Muscle of back (tissue), 13 donors: Measurements from ENCODE around the gene ZNF785. TPM values are rescaled to one million over a fixed set of nuclear protein-coding genes. Genes with fewer than 3 reads are reported as not detected.
"Not testable (repeated sequence)": the region's sequence is repeated elsewhere in the genome, so short reads cannot be mapped to it uniquely, and the experiment has no call there.

Experiments
- DNase-seq, 3 donors: peaks; one replicate each; pipeline versions ENCODE4 v3.0.0 to v3.0.0-alpha.2; 2013
- long read RNA-seq, 9 donors: transcript quantifications; one replicate each; lab custom pipeline, GENCODE V29; 2026
- polyA plus RNA-seq, 10 donors: library from polyadenylated mRNA; unstranded; fragments of 120-200 nt; gene quantifications; one replicate each; pipeline ENCODE4 v1.2.1, GENCODE V29; 2013; ENCODE audit not compliant: insufficient read length in 10 of 10

The ZNF785 gene
- 10 to 100 TPM in 8 of 10 donors, 1 to 10 TPM in 2; 8.2 to 16.8 (median 11.7) TPM for polyA plus RNA-seq
- long read RNA-seq, donor 1, partial matches to known transcripts = 0 of 3 reads
- long read RNA-seq, donor 1, other reads (novel, unspliced or antisense) = 0 of 3 reads
- long read RNA-seq, donor 2, partial matches to known transcripts = 0 of 2 reads
- long read RNA-seq, donor 2, other reads (novel, unspliced or antisense) = 0 of 2 reads
- long read RNA-seq, donor 3 = 0 reads
- long read RNA-seq, donor 4, partial matches to known transcripts = 0 of 2 reads
- long read RNA-seq, donor 4, other reads (novel, unspliced or antisense) = 0 of 2 reads
- long read RNA-seq, donor 5, partial matches to known transcripts = 0 of 2 reads
- long read RNA-seq, donor 5, other reads (novel, unspliced or antisense) = 0 of 2 reads
- long read RNA-seq, donor 6, partial matches to known transcripts = 0 of 1 reads
- long read RNA-seq, donor 6, other reads (novel, unspliced or antisense) = 0 of 1 reads
- long read RNA-seq, donor 7 = 0 reads
- long read RNA-seq, donor 8 = 0 reads
- long read RNA-seq, donor 9, partial matches to known transcripts = 0 of 2 reads
- long read RNA-seq, donor 9, other reads (novel, unspliced or antisense) = 0 of 2 reads

DNA sequence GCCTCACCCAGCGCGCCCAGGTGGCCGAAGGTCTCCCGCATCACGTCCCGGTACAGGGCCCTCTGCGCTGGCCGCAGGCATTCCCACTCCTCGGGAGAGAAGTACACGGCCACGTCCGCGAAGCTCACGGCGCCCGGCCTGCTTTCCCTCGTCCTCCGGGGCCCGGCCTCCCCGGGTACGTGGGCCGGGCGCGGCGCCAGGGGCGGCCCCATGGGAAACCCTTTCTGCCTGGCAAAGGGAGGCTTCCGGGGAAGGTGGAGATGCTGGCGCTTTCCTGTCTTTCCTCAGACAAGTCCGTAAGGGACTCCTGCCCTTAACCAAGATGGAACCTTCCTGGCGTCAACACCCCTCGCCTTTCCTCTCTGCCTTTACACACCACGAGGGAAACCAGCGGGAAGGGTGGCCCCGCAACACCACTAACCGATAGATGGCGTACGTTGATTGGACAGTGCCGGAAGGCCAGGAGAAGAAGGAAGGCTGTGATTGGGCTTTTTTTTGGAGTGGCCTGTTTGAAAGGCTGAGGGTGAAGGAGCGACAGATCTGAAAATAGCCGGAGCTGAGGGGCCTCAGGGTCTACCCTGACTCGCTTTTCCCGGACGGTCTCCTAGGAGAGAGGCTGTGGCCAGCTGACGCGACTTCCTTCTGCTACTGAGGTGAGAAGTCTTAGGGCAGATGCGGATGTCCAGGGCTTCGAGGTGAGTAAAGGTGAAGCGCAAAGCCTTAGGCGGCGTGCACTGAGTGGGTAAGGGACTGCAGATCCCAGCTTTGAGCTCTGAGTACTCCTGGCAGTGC is at the start of gene ZNF785:
ZNF785 (minus strand) TSS at position 298 of the 792 bp plus-strand sequence; CDS start at position 212, 86 bp downstream.
- peak; percentile 98 to 99 (median 99) for DNase-seq

DNA sequence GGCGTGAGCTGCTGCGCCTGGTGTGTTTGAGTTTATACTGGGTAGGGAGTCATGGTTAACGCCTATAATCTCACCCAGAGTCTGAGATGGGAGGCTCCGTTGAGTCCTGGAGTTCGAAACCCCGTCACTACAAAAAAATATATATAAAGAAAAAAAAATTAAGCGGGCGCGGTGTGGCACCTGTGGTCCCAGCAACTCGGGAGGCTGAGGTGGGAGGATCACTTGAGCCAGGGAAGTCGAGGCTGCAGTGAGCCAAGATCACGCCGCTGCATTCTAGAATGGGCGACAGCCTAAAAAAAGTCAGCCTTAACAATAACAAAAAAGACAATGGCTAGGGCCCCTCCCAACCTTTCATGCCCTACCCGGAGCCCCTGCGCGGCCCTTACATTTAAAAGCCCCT is 48.0 kb upstream of the ZNF785 start:
- DNase-seq = no peak

DNA sequence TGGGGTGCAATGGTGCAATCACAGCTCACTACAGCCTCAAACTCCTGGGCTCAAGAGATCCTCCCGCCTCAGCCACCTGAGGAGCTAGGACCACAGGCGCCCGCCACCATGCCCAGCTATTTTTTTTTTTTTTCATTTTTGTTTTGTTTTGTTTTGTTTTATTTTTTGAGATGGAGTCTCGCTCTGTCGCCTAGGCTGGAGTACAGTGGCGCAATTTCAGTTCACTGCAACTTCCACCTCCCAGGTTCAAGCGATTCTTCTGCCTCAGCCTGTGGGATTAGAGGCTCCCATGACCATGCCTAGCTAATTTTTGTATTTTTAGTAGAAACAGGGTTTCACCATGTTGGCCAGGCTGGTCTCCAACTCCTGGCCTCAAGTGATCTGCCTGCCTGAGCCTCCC is 47.0 kb upstream of the ZNF785 start:
- not testable (repeated sequence) for DNase-seq

DNA sequence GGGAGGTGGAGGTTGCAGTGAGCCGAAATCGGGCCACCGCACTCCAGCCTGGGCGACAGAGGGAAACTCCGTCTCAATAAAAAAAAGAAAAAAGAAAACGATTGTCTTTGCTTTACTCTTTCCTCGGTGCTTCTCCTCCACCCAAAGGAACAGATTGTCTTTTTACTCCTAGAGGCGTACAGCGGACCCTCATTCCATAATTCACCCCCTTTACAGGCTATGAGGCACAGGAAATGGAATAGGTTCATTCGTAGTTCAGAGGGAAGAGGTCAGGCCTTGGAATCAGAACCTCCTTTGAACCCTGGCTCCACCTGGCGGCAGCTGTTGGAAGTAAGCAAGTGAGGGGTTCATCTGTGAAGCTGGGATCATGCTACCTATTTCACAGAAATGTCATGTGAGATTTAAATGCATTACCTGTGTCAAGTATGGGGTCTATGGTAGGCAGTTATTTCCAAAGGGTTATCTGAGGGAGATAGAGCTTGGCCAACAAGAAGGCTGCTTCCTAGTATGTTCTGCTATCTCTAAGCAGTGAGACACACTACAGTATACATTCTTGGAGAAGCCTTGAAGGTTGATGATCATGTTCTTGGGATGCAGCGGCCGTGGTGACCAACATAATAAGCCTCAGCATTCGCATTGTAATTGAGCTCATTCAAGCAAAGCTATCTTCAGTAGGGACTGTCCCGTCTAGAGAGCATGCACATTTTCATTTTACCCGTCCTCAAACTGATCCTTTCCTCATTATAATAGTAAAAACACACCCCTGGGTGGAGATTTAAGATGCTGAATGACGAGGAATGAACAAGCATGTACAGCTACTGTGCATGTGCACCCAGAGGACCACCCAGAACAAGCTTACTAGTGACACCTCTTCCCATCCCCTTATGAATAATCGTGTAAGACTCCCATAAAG is 43.4 kb upstream of the ZNF785 start:
- DNase-seq = peak; percentile 67 to 88 (median 83)

DNA sequence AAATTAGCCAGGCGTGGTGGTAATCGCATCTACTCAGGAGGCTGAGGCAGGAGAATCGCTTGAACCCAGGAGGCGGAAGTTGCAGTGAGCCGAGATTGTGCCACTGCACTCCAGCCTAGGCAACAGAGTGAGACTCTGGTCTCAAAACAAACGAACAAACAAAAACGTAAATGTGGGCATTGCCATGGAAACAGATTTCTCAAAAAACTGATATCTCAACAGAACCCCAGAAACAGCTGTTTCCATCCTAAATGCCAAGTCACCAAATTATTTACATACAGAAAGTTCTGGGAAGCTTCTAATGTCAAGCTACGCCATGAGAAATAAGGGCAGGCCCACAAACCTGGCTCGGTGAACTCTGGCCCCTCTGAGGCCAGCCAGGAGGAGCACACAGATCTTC is 40.7 kb upstream of the ZNF785 start:
- DNase-seq = no peak

DNA sequence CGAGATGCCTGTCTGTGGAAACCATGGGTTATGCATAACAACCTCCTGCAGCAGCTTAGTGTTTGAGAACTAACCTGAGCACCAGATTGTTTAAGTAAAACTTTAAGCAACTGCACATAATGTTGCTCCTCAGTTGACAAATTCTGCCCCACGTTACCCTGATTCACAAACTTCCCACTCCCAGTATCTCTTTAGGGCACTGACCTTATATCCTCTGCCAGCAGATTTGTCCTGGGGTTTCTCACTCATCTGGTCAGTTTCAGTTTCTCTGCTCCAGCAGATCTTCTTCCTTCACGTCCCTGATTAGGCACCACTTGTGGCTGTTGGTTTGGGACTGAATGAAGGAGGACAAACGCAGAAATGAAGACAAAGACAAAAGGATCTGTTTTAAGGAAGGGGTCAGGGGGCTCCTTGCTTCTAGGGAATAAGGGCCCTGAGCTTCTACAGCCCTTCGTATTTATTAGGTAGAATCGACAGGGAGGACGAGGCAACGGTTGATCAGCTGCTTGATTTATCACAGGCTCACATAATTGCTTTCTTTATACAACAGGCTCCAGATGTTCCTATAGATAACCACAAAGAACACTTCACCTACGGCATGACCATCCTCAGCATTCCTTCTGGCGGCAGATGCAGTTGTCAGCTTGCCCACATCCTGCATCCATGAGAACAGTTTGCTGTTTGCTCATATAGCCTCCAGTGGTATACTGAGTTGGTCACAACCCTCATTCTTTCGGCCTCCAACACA is 38.2 kb upstream of the ZNF785 start:
- DNase-seq = no peak

DNA sequence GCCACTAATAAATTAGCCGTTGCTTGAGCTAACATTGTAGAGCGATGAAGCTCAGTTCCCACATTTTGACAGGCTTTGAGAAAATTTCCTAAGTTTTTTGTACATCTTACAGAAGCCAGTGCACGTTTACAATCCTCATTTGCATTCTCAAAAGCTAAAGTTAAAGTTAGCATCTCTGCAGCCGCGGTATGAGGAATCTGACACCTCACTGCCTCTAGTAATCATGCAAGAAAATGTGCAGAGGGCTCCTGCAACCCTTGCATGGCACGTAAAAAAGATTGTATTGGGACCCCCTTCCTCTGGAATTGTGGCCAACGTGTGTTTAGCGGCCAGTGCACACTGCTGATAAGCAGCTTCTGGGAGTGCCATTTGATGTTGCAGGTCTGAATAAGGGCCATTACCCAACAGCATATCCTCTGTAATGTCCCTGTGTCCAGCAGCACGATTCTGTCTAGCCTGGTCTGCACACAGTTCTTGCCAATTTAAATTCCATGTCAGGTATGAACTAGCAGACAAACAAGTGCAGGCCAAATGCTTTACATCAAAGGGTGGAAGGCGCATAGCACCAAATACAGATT is 37.0 kb upstream of the ZNF785 start:
- DNase-seq = no peak

DNA sequence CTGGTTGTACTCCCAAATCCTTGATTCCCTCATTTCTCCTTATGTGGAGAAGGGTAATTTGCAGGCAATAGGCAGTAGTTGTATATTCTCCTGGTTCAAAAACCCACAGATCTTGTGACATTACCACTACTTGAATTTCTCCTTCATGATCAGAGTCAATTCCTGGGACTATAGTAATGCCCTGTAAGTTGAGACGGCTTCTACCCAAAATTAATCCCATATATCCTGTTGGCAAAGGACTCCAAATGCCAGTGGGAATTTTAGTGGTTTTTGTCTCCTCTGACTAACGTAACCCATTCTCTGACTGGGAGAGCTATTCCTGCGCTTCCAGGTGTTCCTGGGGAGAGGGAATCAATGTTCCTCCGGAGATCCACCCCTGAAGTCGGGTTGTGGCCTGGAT is 36.3 kb upstream of the ZNF785 start:
- no peak for DNase-seq

DNA sequence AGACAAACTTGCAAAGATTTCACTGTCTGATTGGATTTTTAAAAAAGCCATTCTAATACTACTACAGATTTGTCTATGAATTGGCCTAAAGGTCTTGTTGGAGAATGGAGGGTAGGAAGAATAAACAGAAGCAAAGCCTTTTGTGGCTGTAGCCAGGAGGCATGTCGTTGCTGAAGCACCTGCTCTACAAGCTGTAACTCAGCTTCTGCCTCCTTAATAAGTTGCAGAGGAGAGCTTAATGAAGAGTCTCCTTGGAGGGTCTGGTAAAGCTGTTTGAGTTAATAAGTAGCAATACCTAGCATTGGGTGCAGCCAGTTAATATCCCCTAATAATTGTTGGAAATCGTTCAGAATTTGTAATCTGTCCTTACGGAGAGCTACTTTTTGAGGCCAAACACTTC is 34.7 kb upstream of the ZNF785 start:
- DNase-seq = no peak

DNA sequence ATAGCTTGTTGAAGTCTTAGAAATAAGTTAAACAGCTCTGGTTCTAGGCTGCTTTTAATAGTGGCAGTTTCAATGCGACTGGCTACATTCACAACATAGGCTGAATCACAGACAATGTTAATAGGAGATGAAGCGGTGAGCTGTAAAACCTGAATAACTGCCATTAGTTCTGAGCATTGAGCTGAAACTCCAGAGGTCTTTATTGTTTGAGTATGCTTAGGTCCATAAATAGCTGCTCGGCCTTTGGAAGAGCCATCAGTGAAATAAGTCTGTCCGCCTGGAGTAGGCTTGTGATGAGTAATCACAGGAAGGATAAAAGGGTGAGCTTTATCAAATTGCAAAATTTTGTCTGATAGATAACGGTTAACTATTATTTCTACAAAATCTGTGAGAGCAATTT is 34.1 kb upstream of the ZNF785 start:
- no peak for DNase-seq

DNA sequence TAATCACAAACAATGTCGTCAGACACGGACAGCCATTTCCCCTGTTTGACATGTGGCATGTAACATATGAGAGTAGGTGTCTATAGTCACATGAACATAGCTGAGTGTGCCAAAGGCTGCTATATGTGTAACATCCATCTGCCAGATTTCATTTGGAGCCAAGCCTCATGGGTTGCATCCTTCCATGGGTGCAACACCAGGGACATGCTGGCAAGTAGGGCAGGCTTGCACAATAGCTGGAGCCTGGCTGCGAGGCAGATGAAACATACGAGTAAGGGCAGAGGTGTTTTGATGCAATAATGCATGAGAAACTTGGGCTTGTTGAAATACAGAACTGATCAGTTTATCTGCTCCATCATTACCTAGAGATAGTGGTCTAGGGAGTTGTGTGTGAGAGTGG is 33.7 kb upstream of the ZNF785 start:
- DNase-seq = no peak

DNA sequence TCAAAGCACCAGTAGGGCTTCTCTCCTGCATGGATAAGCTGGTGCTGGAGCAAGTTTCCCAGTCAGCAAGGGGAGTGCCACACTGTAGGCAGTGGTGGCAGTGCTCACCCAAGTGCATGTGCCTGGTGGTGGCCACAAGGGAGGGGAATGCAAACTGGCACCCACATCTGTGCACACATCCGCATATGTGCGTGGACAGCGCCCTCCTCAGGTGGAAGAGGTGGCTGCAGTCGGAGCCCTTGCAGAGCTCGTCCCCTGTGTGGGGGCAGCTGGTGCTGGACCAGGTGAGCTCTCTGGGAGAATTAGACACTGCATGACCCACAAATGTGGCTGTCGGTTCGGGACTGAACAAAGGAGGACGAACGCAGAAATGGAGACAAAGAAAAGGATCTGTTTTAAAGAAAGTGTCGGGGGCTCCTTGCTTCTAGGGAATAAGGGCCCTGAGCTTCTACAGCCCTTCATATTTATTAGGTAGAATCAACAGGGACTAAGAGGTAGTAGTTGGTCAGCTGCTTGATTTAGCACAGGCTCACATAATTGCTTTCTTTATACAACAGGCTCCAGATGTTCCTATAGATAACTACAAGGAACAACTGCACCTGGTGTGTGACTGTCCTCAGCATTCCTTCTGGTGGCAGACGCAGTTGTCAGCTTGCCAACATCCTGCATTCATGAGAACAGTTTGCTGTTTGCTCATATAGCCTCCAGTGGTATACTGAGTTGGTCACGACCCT is 30.0 kb upstream of the ZNF785 start:
- no peak for DNase-seq

DNA sequence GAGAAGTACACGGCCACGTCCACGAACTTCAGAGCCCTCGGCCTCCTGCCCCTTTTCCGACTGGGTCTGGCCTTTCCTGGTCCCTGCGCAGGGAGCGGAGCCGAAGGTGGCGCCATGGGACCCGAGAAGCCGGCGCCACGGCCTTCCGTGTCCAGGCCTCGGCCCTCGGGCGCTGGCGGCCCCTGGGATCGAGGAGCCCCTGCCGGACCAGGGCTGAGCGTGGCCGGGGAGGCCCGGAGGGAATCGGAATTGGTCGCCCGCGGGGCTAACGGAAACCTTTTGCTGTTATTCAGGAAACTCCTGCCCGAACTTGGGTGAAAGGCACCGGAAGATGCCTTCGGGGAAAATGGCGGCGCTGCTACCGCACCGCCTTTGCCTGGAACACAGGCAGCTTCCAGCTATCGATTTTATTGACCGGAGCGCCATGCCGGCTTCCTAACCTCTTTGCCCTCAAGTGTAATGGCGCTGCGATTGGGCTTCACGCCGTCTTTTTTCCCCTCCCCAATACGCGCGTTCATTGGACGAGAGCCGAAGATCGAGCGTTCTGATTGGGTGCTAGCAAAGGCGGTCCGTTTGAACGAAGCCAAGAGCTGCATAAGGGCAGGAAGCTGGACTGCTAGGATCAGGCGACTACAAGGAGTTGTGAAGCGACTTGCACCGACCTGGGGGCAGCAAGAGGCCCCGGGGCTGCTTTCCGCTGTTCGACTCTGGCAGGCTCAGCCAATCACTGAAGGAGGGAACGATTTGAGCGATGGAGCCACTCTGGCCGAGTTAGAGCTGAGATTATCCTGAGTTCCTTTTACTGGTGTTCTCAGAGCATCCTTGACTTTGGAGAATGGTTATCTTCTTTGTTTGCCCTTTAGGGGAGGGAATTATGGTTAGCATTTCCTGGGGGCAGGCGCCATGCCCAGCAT is 24.7 kb upstream of the ZNF785 start, which contains the start of gene ZNF689:
ZNF689 (minus strand) TSS at position 464 of the 914 bp plus-strand sequence; CDS start at position 116, 348 bp downstream.
- peak; percentile 98 to 99 (median 99) for DNase-seq

DNA sequence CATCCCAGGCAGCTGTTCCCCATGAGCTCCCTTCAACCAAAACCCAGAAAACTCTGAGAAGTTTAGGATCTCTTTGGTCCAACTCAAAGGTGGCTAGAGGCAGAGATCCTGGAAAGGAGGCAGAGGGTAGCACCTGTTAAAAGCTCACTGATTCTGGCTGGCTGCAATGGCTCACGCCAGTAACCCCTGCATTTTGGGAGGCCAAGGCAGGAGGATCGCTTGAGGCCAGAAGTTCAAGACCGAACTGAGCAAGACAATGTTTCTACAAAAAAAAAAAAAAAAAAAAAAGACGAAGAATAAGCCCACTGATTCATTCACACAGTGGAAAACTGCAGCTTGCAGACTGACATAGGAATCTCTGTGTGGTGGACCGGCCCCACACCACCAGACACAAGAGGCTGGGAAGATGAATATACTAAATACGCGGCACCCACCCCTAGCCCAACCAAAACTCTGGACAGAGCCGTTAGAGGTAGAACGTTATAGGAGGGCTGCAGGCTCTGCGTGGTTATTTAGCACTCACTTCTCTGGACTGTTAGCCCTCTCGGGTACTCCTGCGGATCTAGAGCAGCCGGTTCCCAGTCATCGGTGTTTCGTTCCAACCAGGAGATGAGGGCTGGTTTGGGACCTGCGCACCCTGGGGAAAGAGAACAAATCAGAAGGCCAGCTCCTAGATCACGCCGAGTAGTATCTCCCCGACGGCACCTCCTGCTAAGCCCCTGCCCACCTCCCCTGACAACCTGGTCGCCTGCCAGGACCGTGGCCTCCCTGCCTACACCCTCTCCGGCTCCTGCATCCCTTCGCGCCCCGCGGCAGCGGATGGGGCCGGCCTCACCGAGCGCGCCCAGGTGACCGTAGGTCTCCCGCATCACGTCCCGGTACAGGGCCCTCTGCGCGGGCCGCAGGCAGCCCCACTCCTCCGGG is 23.8 kb upstream of the ZNF785 start:
- DNase-seq = peak in 2 of 3 donors; percentile 46 to 82

DNA sequence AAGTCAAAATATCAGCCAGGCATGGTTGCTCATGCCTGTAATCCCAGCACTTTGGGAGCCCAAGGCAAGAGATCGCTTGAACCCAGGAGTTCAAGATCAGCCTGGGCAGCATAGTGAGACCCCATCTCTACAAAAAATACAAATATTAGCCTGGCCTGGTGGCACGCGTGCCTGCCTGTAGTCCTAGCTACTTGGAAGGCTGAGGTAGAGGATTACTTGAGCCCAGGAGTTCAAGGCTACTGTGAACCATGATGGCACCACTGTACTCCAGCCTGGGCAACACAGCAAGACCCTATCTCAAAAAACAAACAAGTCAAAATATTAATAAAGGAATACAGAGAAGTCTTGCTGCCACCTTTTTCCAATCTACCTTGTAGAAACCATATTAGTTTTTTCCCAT is 20.5 kb upstream of the ZNF785 start:
- no peak for DNase-seq

DNA sequence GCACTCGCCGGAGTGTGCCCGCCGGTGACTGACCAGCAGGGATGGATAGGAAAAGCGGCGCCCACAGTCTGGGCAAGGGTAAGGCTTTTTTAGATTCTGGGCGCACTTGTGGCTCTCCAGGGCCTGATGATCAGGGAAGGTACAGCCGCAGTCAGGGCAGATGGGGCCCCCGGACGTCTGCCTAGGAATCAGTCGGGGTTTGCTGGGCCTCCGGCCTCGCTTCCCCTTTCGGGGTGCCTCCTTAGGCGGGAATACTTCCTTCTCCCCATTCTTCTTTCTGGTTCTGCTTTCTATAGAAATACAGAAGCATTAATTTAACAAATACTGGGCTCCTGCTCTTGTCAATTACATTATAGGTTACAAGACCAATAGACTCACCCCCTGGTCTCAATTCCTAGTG is 19.7 kb upstream of the ZNF785 start:
- DNase-seq = peak in 1 of 3 donors; percentile 17

DNA sequence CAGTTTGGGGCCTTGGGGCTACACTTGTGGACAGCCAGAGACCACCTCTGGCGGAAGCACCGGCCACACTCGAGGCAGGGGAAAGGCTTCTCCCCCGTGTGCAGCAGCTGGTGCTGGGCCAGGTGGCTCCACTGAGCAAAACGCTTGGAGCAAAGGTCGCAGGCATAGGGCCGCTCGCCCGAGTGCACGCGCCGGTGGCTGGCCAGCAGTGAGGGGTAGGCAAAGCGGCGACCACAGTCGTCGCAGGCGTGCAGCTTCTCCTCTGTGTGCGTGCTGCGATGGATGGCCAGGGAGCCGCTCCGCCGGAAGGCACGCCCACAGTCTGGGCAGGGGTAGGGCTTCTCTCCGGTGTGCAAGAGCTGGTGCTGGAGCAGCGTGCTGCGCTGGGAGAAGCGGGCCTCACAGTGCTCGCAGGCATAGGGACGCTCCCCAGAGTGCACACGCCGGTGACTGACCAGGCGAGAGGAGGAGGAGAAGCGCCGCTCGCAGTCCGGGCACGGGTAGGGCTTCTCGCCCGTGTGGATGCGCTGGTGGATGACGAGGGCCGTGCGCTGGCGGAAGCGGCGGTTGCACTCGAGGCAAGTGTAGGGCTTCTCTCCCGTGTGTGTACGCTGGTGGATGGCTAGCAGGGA is 18.9 kb upstream of the ZNF785 start:
- no peak for DNase-seq
